WTC11 (cell line): ENCODE data around the gene FADS6. TPM values are rescaled to one million over a fixed set of nuclear protein-coding genes. Genes with fewer than 3 reads are reported as not detected.

Source experiments
- ATAC-seq: fragments of 200-7000 bp; cut with Tn5 transposase; 2 replicates; pipeline ENCODE4 v1.10.0; 2021; ENCODE audit warnings: mild to moderate bottlenecking, moderate library complexity
- CTCF ChIA-PET: fragments of 300-600 bp; sonication (Branson Sonifier 250); formaldehyde crosslinking; loops from one replicate; lab custom pipeline; 2021; ENCODE audit warnings: antibody characterized with exemption; lab: Charles Lee
- POLR2A ChIA-PET: fragments of 350-600 bp; sonication (Branson Sonifier 250); formaldehyde crosslinking; loops from one replicate; lab custom pipeline; 2021; ENCODE audit warnings: antibody characterized with exemption; lab: Charles Lee
- DNase-seq: peaks from one replicate; pipeline ENCODE4 v3.0.0; 2021; ENCODE audit warnings: low spot score
- H3K27ac Mint-ChIP-seq: 2 replicates; pipeline ENCODE4 v1.8.0; 2021; ENCODE audit warnings: mixed read lengths
- H3K27me3 Mint-ChIP-seq: 2 replicates; pipeline ENCODE4 v1.8.0; 2021; ENCODE audit warnings: low read depth, mild to moderate bottlenecking, moderate library complexity, mixed read lengths
- H3K36me3 Mint-ChIP-seq: 2 replicates; pipeline ENCODE4 v1.8.0; 2021; ENCODE audit warnings: mixed read lengths
- H3K4me1 Mint-ChIP-seq: 2 replicates; pipeline ENCODE4 v1.8.0; 2022; ENCODE audit warnings: mixed read lengths
- H3K4me3 Mint-ChIP-seq: 2 replicates; pipeline ENCODE4 v1.8.0; 2021; ENCODE audit warnings: mild to moderate bottlenecking, moderate library complexity, mixed read lengths
- H3K9me3 Mint-ChIP-seq: 2 replicates; pipeline ENCODE4 v1.8.0; 2021; ENCODE audit warnings: mixed read lengths
- CREB1 ChIP-seq: sonication (generic); formaldehyde crosslinking; IDR thresholded peaks from 2 replicates; pipeline ENCODE4 v1.8.0; 2023; ENCODE audit warnings: mild to moderate bottlenecking, missing genetic modification reagents
- GABPB1 ChIP-seq: sonication (generic); formaldehyde crosslinking; IDR thresholded peaks from 2 replicates; pipeline ENCODE4 v1.8.1; 2023; ENCODE audit warnings: mild to moderate bottlenecking, missing genetic modification reagents
- MAX ChIP-seq: sonication (generic); formaldehyde crosslinking; IDR thresholded peaks from 2 replicates; pipeline ENCODE4 v1.8.0; 2022; ENCODE audit warnings: mild to moderate bottlenecking, missing genetic modification reagents
- MXD4 ChIP-seq: fragments of 250-450 bp; sonication (Bioruptor Pico); IDR thresholded peaks from 2 replicates; pipeline ENCODE4 v1.8.0; 2021; ENCODE audit warnings: mild to moderate bottlenecking, moderate library complexity, borderline replicate concordance
- NFYB ChIP-seq: sonication (generic); formaldehyde crosslinking; conservative IDR thresholded peaks from 2 replicates; pipeline ENCODE4 v1.8.0; 2022; ENCODE audit warnings: low read depth, missing genetic modification reagents
- OVOL2 ChIP-seq: fragments of 250-450 bp; sonication (Bioruptor Pico); IDR thresholded peaks from 2 replicates; pipeline ENCODE4 v1.9.0; 2021; ENCODE audit warnings: mild to moderate bottlenecking, borderline replicate concordance
- RORB ChIP-seq: fragments of 250-450 bp; sonication (Bioruptor Pico); IDR thresholded peaks from 2 replicates; pipeline ENCODE4 v1.9.0; 2021; ENCODE audit warnings: mild to moderate bottlenecking
- SOX15 ChIP-seq: fragments of 250-450 bp; sonication (Bioruptor Pico); IDR thresholded peaks from 2 replicates; pipeline ENCODE4 v1.9.0; 2021; ENCODE audit warnings: mild to moderate bottlenecking
- USF1 ChIP-seq: sonication (generic); formaldehyde crosslinking; IDR thresholded peaks from 2 replicates; pipeline ENCODE4 v1.8.0; 2022; ENCODE audit warnings: mild to moderate bottlenecking, missing genetic modification reagents
- ZNF423 ChIP-seq: fragments of 250-450 bp; sonication (Bioruptor Pico); IDR thresholded peaks from 2 replicates; pipeline ENCODE4 v2.1.2; 2022; ENCODE audit warnings: mild to moderate bottlenecking, moderate library complexity
- total RNA-seq: library from RNA; stranded (reverse); gene quantifications from 3 replicates; pipeline ENCODE4 v1.2.3, GENCODE V29; 2021
- TF ChIP-seq, protein P1 (sequence below): sonication (generic); formaldehyde crosslinking; IDR thresholded peaks from 2 replicates; pipeline ENCODE4 v1.8.1; 2023; ENCODE audit warnings: mild to moderate bottlenecking, missing genetic modification reagents
- TF ChIP-seq, protein P2 (sequence below): sonication (generic); formaldehyde crosslinking; conservative IDR thresholded peaks from 2 replicates; pipeline ENCODE4 v1.8.1; 2022; ENCODE audit warnings: mild to moderate bottlenecking, missing genetic modification reagents

The FADS6 gene
- total RNA-seq, 1 experiment from 2014 or later = 1.2 TPM

DNA sequence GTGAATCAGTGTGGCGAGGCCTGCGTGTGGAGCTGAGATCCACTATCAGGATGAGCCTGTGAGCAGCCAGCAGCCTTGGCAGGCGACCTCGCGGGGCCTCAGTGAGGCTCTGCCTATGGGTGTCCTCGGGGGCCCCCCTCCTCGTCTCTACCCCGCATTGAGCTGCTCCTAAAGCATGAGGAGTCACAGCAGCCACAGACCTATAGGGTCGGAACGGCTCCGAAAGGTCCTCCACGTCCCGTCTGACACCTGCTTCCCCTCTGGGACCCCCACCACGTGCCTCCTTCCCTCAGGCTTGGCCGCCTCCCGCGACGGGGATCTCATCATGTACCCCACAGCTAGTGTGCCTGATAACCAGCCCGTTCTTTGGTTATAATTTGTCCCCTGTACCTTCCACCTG, 62.6 kb downstream of the FADS6 start (continued):
- TF ChIP-seq, protein P1, sequence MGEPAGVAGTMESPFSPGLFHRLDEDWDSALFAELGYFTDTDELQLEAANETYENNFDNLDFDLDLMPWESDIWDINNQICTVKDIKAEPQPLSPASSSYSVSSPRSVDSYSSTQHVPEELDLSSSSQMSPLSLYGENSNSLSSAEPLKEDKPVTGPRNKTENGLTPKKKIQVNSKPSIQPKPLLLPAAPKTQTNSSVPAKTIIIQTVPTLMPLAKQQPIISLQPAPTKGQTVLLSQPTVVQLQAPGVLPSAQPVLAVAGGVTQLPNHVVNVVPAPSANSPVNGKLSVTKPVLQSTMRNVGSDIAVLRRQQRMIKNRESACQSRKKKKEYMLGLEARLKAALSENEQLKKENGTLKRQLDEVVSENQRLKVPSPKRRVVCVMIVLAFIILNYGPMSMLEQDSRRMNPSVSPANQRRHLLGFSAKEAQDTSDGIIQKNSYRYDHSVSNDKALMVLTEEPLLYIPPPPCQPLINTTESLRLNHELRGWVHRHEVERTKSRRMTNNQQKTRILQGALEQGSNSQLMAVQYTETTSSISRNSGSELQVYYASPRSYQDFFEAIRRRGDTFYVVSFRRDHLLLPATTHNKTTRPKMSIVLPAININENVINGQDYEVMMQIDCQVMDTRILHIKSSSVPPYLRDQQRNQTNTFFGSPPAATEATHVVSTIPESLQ (CRISPR knock-in tag) = no peak
- no peak for TF ChIP-seq RORB (CRISPR knock-in tag)
- TF ChIP-seq MXD4 (CRISPR knock-in tag) = no peak
- no peak for TF ChIP-seq SOX15 (CRISPR knock-in tag)
- no peak for TF ChIP-seq USF1 (CRISPR knock-in tag)
- TF ChIP-seq, all 79 proteins: peak for 0

DNA sequence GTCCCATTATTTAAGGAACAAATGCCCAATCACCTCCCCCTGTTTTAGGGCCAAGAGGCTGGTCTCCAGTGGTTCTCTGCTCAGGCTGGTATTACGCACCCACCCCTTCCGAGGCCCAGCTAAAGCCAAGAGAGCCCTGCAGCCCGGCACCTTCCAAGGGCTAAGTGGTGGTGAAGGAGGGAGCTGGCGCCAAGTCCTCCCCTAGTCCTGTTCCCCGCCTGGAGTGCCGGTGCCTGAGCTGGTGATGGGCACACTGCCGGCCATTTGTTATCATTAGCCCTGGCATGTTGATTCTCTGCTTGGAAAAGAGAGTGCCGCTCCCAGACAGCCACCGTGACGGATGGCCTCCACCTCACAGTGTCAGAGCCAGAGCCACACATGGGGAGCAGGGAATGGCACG, 65.6 kb downstream of the FADS6 start:
- H3K36me3 Mint-ChIP-seq = no peaks in the 10 kb centered on the region
- CTCF ChIA-PET = interaction anchor here (1.3 kb wide), 1 partner anchor 34 kb away, joined by 4 read pairs; no protein-coding TSS in a partner anchor
- H3K27me3 Mint-ChIP-seq = no peaks in the 10 kb centered on the region
- POLR2A ChIA-PET = no interaction called here
- no peak for DNase-seq
- no peak for TF ChIP-seq ZNF423 (CRISPR knock-in tag)
- TF ChIP-seq, protein P2, sequence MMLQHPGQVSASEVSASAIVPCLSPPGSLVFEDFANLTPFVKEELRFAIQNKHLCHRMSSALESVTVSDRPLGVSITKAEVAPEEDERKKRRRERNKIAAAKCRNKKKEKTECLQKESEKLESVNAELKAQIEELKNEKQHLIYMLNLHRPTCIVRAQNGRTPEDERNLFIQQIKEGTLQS (CRISPR knock-in tag) = no peak
- no peak for TF ChIP-seq GABPB1 (CRISPR knock-in tag)
- TF ChIP-seq OVOL2 (CRISPR knock-in tag) = no peak
- TF ChIP-seq CREB1 (CRISPR knock-in tag) = no peak
- TF ChIP-seq NFYB (CRISPR knock-in tag) = no peak
- TF ChIP-seq MAX = no peak
- no peak overlapping the region for H3K4me3 Mint-ChIP-seq
- no peak for ATAC-seq
- H3K27ac Mint-ChIP-seq = no peak overlapping the region
- no peaks in the 10 kb centered on the region for H3K9me3 Mint-ChIP-seq
- H3K4me1 Mint-ChIP-seq = no peaks in the 10 kb centered on the region

Other genes starting within 250 kb of the FADS6 start
- not detected in 3 replicates for gene CD300LF, start 180.7 kb downstream of the FADS6 start, total RNA-seq
- 8.8 to 9.4 TPM (median 8.9 TPM) in 3 replicates for gene RAB37, start 156.4 kb downstream of the FADS6 start, total RNA-seq
- gene NHERF1, start 145.0 kb downstream of the FADS6 start, total RNA-seq = 86.9 to 111 TPM (median 97.1 TPM) in 3 replicates
- 66.0 to 71.2 TPM (median 67.1 TPM) in 3 replicates for gene NAT9, start 117.3 kb downstream of the FADS6 start, total RNA-seq
- 0.14 to 0.31 TPM (median 0.23 TPM) in 3 replicates for gene GRIN2C, start 33.7 kb downstream of the FADS6 start, total RNA-seq
- 46.5 to 52.8 TPM (median 49.7 TPM) in 3 replicates for gene FDXR, start 20.6 kb downstream of the FADS6 start, total RNA-seq
- 1.9 to 2.9 TPM (median 2.6 TPM) in 3 replicates for gene USH1G, start 29.6 kb upstream of the FADS6 start, total RNA-seq
- not detected in 3 replicates for gene OTOP2, start 30.6 kb upstream of the FADS6 start, total RNA-seq
- gene OTOP3, start 42.3 kb upstream of the FADS6 start, total RNA-seq = not detected in 3 replicates
- 16.7 to 19.4 TPM (median 19.3 TPM) in 3 replicates for gene HID1, start 79.1 kb upstream of the FADS6 start, total RNA-seq
- 28.6 to 31.3 TPM (median 31.0 TPM) in 3 replicates for gene CDR2L, start 94.0 kb upstream of the FADS6 start, total RNA-seq
- gene MRPL58, start 119.0 kb upstream of the FADS6 start, total RNA-seq = 41.8 to 43.7 TPM (median 41.9 TPM) in 3 replicates
- 383 to 427 TPM (median 419 TPM) in 3 replicates for gene ATP5PD, start 153.3 kb upstream of the FADS6 start, total RNA-seq
- gene KCTD2, start 153.6 kb upstream of the FADS6 start, total RNA-seq = 31.3 to 34.0 TPM (median 32.8 TPM) in 3 replicates
- gene SLC16A5, start 194.3 kb upstream of the FADS6 start, total RNA-seq = 32.4 to 33.5 TPM (median 33.1 TPM) in 3 replicates
- 13.2 to 15.9 TPM (median 14.8 TPM) in 3 replicates for gene ARMC7, start 216.3 kb upstream of the FADS6 start, total RNA-seq
- gene NT5C, start 238.1 kb upstream of the FADS6 start, total RNA-seq = 91.0 to 102 TPM (median 96.9 TPM) in 3 replicates